C1 segment of cervical spinal cord (tissue), 14 donors: ENCODE measurements around the gene PLK3.
"Not testable (repeated sequence)": the region's sequence is repeated elsewhere in the genome, so short reads cannot be mapped to it uniquely, and the experiment has no call there.

Experiments used
- DNase-seq, 14 donors: peaks; one replicate each; lab custom pipeline; 2025; lab: John Stamatoyannopoulos, UW

Gene PLK3

GRCh38 chr1:44808063-44808937 lies 8.1 kb downstream of the PLK3 start, which contains the start of gene BTBD19:
BTBD19 (plus strand) TSS chr1:44808523; CDS start chr1:44808821, 298 bp downstream.
- DNase-seq: peak in 9 of 14 donors; percentile 43 to 74 (median 68)

DNA sequence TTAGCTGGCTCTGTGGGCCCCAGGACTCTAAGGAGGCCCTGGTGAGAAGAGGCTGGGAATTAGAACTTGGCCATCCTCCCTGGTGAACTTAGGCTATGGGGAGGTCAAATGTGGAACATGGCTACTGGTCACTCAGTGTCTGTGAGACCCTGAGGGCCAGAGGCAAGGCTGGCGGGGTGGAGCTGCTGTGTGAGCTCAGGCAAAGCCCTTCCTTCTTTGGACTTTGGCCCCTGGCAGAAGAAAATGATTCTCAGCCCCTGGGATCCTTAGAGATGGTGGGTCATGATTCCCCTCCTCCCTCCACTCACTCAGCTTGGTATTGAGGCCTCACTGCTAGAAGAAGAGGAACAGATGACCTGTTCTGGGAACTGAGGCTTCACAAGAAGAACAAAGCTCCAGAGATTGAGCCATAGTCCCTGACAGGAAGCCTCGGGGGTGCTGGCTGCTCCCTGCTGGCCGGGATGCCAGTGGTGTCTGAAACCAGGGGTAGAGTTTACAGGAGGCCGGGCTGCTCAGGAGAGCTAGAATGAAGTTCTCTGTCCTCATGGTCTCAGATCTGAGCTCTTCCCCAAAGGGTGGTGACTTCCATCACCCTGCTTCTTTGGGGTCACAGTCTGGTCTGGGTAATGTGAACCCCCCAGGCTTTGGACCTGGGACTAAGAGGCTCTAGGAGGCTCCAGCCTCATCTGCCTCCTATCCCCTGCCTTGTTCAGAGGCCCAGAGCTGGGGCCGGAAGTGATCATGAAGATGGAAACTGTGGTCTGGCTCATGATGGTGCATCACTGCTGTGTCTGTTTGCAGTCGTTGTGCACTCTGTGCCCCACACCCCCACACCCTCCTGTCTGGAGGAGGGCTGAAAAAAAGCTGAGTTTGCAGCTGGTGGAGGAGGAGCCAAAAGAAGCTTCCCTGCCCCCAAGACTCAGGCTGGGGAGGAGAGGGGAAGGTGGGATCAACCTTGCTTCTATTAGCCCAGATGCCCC lies 9.1 kb downstream of the PLK3 start:
- peak in 7 of 14 donors; percentile 41 to 76 (median 51) for DNase-seq

DNA sequence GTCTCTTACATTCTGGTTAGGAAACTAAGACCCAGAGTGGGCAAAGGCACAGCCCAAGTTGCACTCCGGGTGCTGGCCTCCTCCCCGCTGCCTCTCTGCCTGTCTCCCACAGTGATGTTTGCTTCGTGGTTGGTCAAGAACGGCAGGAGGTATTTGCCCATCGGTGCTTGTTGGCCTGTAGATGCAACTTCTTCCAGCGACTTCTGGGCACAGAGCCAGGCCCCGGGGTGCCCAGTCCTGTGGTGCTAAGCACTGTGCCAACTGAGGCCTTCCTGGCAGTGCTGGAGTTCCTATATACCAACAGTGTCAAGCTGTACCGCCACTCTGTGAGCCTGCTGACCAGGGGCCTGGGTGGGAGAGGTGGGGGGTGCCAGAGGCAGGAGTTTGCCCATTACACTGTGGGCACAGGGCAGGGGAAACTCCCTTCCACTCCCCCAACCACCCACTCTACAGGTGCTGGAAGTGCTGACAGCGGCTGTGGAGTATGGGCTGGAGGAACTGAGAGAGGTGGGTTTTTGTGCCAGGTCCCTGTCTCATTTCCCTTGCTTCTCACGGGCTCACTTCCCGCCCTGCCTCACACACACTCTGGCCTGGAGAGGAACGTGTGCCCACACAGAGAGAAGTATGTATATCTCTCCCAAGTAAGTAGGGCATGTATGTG lies 10.1 kb downstream of the PLK3 start:
- DNase-seq: peak in 10 of 14 donors; percentile 14 to 84 (median 56)

- not testable (repeated sequence) for DNase-seq
Measured at GRCh38 chr1:44810762-44811105, 10.6 kb downstream of the PLK3 start.

GRCh38 chr1:44811234-44811633 lies 11.1 kb downstream of the PLK3 start:
- DNase-seq: no peak

GRCh38 chr1:44812822-44813543 lies 12.8 kb downstream of the PLK3 start:
- DNase-seq: peak in 4 of 14 donors; percentile 50 to 64 (median 56)

GRCh38 chr1:44815926-44816325 lies 15.7 kb downstream of the PLK3 start:
- DNase-seq: not testable (repeated sequence)

GRCh38 chr1:44817307-44817706 lies 17.1 kb downstream of the PLK3 start:
- no peak for DNase-seq

- DNase-seq: no peak
Measured at GRCh38 chr1:44817771-44818495, 17.8 kb downstream of the PLK3 start.

DNA sequence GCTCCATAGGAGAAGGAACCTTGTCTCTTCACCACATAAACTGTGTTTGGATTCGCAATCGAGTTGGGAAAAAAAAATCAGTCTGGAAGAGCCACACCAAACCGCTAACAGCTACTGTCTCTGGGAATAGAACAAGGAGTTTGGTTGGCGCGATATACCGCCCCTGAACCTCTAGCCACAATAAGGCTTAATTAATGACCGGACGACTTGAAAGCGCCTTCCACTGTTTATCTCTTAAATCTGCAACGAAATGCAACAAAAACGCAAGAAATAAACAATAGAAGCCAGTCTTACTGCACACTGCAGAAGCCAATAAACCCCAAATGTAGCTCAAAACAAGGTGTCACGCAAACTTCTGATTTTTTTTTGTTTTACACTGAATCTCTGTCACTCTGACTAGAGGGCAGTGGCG lies 19.0 kb downstream of the PLK3 start:
- peak in 2 of 14 donors; percentile 36 to 51 for DNase-seq

- peak in 11 of 14 donors; percentile 37 to 84 (median 67) for DNase-seq
Measured at GRCh38 chr1:44819608-44820327, 19.6 kb downstream of the PLK3 start.

- peak in 1 of 14 donors; percentile 58 for DNase-seq
Measured at GRCh38 chr1:44820328-44821239, 20.4 kb downstream of the PLK3 start.

- DNase-seq: no peak
Measured at GRCh38 chr1:44821240-44821715, 21.1 kb downstream of the PLK3 start.

DNA sequence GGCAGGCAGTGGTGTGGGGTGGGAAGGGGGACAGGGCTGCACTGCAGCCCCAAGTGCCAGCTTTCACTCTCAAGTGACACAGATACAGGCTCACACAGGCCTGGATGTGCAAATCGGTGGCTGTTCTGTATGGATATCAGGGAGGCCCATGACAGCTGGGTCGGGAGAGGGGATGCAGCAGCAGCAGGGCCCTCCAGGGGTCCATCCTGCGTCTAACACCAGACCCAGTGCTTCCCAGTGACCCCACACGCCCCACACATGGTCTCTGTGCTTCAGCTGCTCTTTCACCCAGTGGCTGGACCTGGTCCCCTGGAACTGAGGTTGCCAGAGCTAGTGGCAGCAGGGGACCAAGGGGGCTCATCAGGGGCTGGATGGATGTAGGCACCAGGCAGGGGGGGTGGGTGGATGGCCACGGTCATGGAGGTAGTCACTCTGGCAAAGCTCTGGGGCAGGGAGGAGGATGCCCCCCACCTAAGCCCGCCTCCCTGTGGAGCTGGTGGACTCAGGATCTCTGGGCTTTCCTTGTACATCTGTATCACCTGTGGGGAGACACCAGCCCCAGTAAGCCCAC lies 22.0 kb downstream of the PLK3 start:
- no peak for DNase-seq

DNA sequence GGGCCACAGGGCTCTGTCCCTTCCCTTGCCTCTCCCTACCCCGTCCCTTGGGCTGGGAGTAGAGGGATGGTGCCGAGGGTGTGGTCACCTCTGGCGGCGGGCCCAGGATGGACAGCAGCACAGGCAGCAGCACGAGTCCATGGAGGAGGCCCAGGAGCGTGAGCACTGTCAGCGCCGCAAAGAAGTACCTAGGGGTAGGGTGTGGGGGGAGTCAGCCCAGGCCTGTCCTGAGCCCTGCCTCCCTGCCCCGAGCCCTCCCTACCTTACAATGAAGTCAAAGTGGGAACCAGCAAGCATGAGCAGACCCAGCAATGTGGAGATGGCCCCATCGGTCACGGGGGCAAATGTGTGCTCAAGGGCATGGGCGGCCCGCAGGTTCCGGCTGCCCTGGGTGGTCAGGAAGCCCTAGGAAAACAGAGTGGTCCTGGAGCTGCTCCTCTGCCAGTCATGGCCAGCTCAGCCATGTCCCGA lies 22.8 kb downstream of the PLK3 start:
- DNase-seq: no peak

- not testable (repeated sequence) for DNase-seq
Measured at GRCh38 chr1:44824392-44824791, 24.2 kb downstream of the PLK3 start.

DNA sequence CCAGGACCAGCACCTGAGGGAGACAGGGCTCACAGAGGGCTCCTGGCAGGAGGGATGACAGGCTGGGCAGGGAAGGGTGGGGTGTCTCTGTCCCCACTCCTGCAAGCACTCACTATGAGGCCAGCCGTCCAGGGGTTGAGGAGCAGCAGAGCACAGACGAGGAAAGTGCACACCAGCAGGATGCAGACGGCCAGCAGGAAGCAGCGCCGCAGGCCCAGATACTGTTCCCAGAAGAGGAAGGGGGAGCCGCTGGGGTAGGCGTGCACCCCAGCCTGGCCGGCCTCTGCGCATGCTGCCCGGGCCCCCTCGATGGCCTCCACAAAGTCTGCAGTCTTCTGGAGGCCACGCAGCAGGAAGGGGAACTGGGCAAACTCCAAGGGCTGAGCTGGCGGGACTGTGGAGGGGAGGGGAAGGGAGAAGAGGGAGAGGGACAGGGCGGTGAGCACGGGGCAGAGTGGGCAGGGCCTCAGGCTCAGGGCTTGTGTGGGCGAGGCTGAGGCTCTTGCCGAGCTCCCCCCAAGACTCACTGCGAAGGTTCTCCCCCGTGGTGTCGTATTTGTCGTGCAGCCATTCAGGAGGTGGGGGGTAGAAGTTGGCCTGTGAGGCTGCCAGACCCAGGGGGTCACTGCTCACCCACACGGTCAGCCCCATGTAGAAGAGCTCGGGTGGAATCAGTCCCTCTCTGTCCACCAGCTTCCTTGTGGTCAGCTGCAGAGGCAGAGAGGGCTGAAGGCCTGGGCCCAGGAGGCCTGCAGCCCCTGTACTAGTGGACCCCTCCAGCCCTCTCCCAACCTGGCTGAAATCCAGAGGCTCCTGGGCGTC lies 26.4 kb downstream of the PLK3 start:
- peak in 9 of 14 donors; percentile 16 to 65 (median 49) for DNase-seq
